ENCODE measurements around the gene CDC6. TPM values are rescaled to one million over a fixed set of nuclear protein-coding genes. Genes with fewer than 3 reads are reported as not detected.
A peak's percentile ranks its signal among the peaks of the same experiment; 100 is the strongest.

The CDC6 gene
- total and polyA plus RNA-seq, 7 donors = 0.27 to 2.5 (median 0.86) TPM

DNA sequence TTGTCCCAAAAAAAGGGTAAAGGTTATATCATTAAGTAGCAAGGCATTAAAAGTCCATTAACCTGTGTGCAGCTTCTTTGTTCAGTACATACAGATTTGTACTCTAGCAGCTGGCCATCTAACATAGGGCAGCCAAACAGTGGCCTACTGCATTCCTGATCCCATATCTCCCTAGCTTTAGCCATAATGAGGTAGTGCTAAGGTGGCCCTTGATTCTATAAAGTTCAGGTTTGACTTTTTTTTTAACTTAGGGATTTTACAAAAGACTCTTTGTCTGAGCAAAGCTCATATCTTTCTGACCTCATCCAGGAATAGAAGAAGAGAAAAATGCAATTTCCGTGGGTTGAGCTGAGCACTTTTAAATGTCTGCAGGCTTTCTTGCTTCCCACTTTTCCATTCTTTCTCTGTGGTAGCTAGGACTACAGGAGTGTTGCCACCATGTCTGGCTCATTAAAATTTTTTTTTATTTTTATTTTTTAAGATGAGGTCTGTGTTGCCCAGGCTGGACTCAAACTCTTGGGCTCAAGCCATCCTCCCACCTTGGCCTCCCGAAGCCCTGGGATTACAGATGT is 19.5 kb upstream of the CDC6 start:
- WGBS, 3 donors = 64 to 90% (median 87%) methylated on average over 2 of the region's 2 CpGs
- Histone ChIP-seq H3K27ac (no peak overlapping the region), H3K4me3 (no peak overlapping the region), H3K9me3 (no peaks in the 10 kb centered on the region), H3K4me1 (no peaks in the 10 kb centered on the region), H3K36me3 (ENCODE audit: insufficient read depth in 1 of 2, low read depth in 1 of 2) (peaks cover 3 to 86% of the 10 kb centered on the region in 2 donors), H3K27me3 (ENCODE audit: insufficient read depth in 3 of 3, low read length in 2 of 3) (no peaks in the 10 kb centered on the region)
- TF ChIP-seq, protein P1, sequence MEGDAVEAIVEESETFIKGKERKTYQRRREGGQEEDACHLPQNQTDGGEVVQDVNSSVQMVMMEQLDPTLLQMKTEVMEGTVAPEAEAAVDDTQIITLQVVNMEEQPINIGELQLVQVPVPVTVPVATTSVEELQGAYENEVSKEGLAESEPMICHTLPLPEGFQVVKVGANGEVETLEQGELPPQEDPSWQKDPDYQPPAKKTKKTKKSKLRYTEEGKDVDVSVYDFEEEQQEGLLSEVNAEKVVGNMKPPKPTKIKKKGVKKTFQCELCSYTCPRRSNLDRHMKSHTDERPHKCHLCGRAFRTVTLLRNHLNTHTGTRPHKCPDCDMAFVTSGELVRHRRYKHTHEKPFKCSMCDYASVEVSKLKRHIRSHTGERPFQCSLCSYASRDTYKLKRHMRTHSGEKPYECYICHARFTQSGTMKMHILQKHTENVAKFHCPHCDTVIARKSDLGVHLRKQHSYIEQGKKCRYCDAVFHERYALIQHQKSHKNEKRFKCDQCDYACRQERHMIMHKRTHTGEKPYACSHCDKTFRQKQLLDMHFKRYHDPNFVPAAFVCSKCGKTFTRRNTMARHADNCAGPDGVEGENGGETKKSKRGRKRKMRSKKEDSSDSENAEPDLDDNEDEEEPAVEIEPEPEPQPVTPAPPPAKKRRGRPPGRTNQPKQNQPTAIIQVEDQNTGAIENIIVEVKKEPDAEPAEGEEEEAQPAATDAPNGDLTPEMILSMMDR (IDR thresholded peaks at IDR 0.05) = no peak
- ATAC-seq = no peak
- intact Hi-C loops (cut with DNase I) = no loop called here
- no peak for DNase-seq

GRCh38 chr17:40278414-40278813 is 9.3 kb upstream of the CDC6 start:
- H3K27ac ChIP-seq = no peak overlapping the region
- no peak overlapping the region for H3K4me3 ChIP-seq
- ATAC-seq (no peak), DNase-seq (no peak)
- WGBS, 3 donors = 79 to 97% (median 90%) methylated on average over 1 of the region's 1 CpG
- no peaks in the 10 kb centered on the region for H3K27me3 ChIP-seq (ENCODE audit: insufficient read depth in 3 of 3, low read length in 2 of 3)
- TF ChIP-seq, protein P1 (IDR thresholded peaks at IDR 0.05) = no peak
- H3K9me3 ChIP-seq = no peaks in the 10 kb centered on the region
- intact Hi-C loops (cut with DNase I) = no loop called here
- H3K36me3 ChIP-seq (ENCODE audit: insufficient read depth in 1 of 2, low read depth in 1 of 2) = peaks cover 21 to 91% of the 10 kb centered on the region in 2 donors
- H3K4me1 ChIP-seq = no peaks in the 10 kb centered on the region

GRCh38 chr17:40279402-40279801 is 8.3 kb upstream of the CDC6 start:
- peaks cover 21 to 81% of the 10 kb centered on the region in 2 donors for H3K36me3 ChIP-seq (ENCODE audit: insufficient read depth in 1 of 2, low read depth in 1 of 2)
- DNase-seq (no peak), ATAC-seq (no peak)
- H3K4me3 ChIP-seq = no peak overlapping the region
- peaks cover 8% of the 10 kb centered on the region for H3K4me1 ChIP-seq
- no peak overlapping the region for H3K27ac ChIP-seq
- TF ChIP-seq, protein P1 (IDR thresholded peaks at IDR 0.05) = no peak
- H3K27me3 ChIP-seq (ENCODE audit: insufficient read depth in 3 of 3, low read length in 2 of 3) = no peaks in the 10 kb centered on the region
- H3K9me3 ChIP-seq = no peaks in the 10 kb centered on the region
- intact Hi-C loops (cut with DNase I) = no loop called here
- 88 to 91% (median 91%) methylated on average over 4 of the region's 4 CpGs for WGBS, 3 donors

DNA sequence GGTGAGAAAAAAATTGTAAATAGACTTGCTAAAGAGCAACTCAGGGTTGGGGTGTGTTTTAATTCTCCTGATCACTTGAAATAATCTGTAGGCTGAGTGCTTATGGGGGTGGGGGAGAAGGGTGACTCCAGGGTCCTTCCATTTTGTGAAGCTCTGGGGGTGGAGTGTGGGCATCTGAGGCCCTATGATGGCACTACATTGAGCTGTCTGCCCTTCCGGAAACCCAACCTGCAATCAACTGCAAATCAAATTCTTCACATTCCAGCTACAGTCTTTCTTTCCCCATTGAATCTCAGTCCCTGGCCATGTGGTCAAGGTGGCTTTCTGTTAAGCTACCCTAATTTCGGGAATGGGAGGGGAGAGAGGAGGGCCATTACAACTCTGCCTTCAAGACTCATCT is 6.0 kb upstream of the CDC6 start:
- ATAC-seq (no peak), DNase-seq (no peak)
- H3K27ac ChIP-seq = no peak overlapping the region
- H3K9me3 ChIP-seq = no peaks in the 10 kb centered on the region
- peaks cover 21 to 58% of the 10 kb centered on the region in 2 donors for H3K36me3 ChIP-seq (ENCODE audit: insufficient read depth in 1 of 2, low read depth in 1 of 2)
- intact Hi-C loops (cut with DNase I) = no loop called here
- TF ChIP-seq, protein P1 (IDR thresholded peaks at IDR 0.05) = no peak
- no peaks in the 10 kb centered on the region for H3K27me3 ChIP-seq (ENCODE audit: insufficient read depth in 3 of 3, low read length in 2 of 3)
- H3K4me1 ChIP-seq = peaks cover 10% of the 10 kb centered on the region
- WGBS, 3 donors = 76 to 84% (median 79%) methylated on average over 2 of the region's 2 CpGs
- H3K4me3 ChIP-seq = no peak overlapping the region

DNA sequence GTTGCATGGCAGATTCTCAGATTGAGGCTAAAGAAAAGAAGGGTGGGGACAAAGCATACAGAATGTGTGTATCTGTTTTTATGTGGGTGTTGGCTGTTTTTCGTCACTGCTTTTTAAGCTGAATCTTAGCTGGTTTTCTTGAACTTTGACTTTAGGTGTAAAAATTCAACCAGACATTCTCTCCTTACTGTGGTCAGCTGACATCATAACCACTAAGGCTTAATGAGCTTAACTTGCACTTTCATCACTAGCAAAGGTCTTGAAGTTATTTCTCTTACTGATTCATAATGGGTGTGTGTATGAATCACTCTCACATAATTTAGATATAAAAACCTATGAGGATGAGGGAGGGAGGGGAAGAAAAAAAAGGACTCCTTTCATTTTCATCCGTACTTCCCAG is 4.0 kb upstream of the CDC6 start:
- H3K36me3 ChIP-seq (ENCODE audit: insufficient read depth in 1 of 2, low read depth in 1 of 2) = peaks cover 9 to 38% of the 10 kb centered on the region in 2 donors
- no peak for ATAC-seq
- intact Hi-C loops (cut with DNase I) = no loop called here
- no peaks in the 10 kb centered on the region for H3K9me3 ChIP-seq
- H3K4me1 ChIP-seq = peaks cover 10% of the 10 kb centered on the region
- no peak for DNase-seq
- 65 to 78% (median 71%) methylated on average over 2 of the region's 2 CpGs for WGBS, 3 donors
- TF ChIP-seq, protein P1 (IDR thresholded peaks at IDR 0.05) = no peak
- no peak overlapping the region for H3K4me3 ChIP-seq
- peak overlapping the region; percentile 39 for H3K27ac ChIP-seq
- no peaks in the 10 kb centered on the region for H3K27me3 ChIP-seq (ENCODE audit: insufficient read depth in 3 of 3, low read length in 2 of 3)
